WTC11 (cell line): ENCODE measurements around the gene AMN. TPM values are rescaled to one million over a fixed set of nuclear protein-coding genes. Genes with fewer than 3 reads are reported as not detected.

Source experiments
- ATAC-seq: fragments of 200-7000 bp; cut with Tn5 transposase; 2 replicates; pipeline ENCODE4 v1.10.0; 2021; ENCODE audit warnings: mild to moderate bottlenecking, moderate library complexity
- CTCF ChIA-PET: fragments of 300-600 bp; sonication (Branson Sonifier 250); formaldehyde crosslinking; loops from one replicate; lab custom pipeline; 2021; ENCODE audit warnings: antibody characterized with exemption; lab: Charles Lee
- POLR2A ChIA-PET: fragments of 350-600 bp; sonication (Branson Sonifier 250); formaldehyde crosslinking; loops from one replicate; lab custom pipeline; 2021; ENCODE audit warnings: antibody characterized with exemption; lab: Charles Lee
- DNase-seq: peaks from one replicate; pipeline ENCODE4 v3.0.0; 2021; ENCODE audit warnings: low spot score
- H3K27ac Mint-ChIP-seq: 2 replicates; pipeline ENCODE4 v1.8.0; 2021; ENCODE audit warnings: mixed read lengths
- H3K27me3 Mint-ChIP-seq: 2 replicates; pipeline ENCODE4 v1.8.0; 2021; ENCODE audit warnings: low read depth, mild to moderate bottlenecking, moderate library complexity, mixed read lengths
- H3K36me3 Mint-ChIP-seq: 2 replicates; pipeline ENCODE4 v1.8.0; 2021; ENCODE audit warnings: mixed read lengths
- H3K4me1 Mint-ChIP-seq: 2 replicates; pipeline ENCODE4 v1.8.0; 2022; ENCODE audit warnings: mixed read lengths
- H3K4me3 Mint-ChIP-seq: 2 replicates; pipeline ENCODE4 v1.8.0; 2021; ENCODE audit warnings: mild to moderate bottlenecking, moderate library complexity, mixed read lengths
- H3K9me3 Mint-ChIP-seq: 2 replicates; pipeline ENCODE4 v1.8.0; 2021; ENCODE audit warnings: mixed read lengths
- CREM ChIP-seq: sonication (generic); formaldehyde crosslinking; IDR thresholded peaks from 2 replicates; pipeline ENCODE4 v1.8.1; 2022; ENCODE audit warnings: mild to moderate bottlenecking, missing genetic modification reagents, moderate library complexity
- CTCF ChIP-seq: fragments of 200-600 bp; IDR thresholded peaks from 2 replicates; pipeline ENCODE4 v1.8.0; 2022; ENCODE audit warnings: antibody characterized with exemption
- E2F5 ChIP-seq: sonication (generic); formaldehyde crosslinking; IDR thresholded peaks from 2 replicates; pipeline ENCODE4 v1.8.1; 2022; ENCODE audit warnings: mild to moderate bottlenecking, moderate library complexity, missing genetic modification reagents
- IRF2 ChIP-seq: sonication (generic); formaldehyde crosslinking; IDR thresholded peaks from 2 replicates; pipeline ENCODE4 v1.8.0; 2022; ENCODE audit warnings: low read depth, missing genetic modification reagents, borderline replicate concordance
- KAT7 ChIP-seq: sonication (generic); formaldehyde crosslinking; IDR thresholded peaks from 2 replicates; pipeline ENCODE4 v1.8.1; 2023; ENCODE audit warnings: missing genetic modification reagents, mild to moderate bottlenecking, borderline replicate concordance
- NR1H2 ChIP-seq: sonication (generic); formaldehyde crosslinking; IDR thresholded peaks from 2 replicates; pipeline ENCODE4 v1.9.0; 2021; ENCODE audit warnings: mild to moderate bottlenecking, moderate library complexity, missing genetic modification reagents
- OVOL2 ChIP-seq: fragments of 250-450 bp; sonication (Bioruptor Pico); IDR thresholded peaks from 2 replicates; pipeline ENCODE4 v1.9.0; 2021; ENCODE audit warnings: mild to moderate bottlenecking, borderline replicate concordance
- PRRX2 ChIP-seq: fragments of 250-450 bp; sonication (Bioruptor Pico); IDR thresholded peaks from 2 replicates; pipeline ENCODE4 v1.8.0; 2021; ENCODE audit warnings: mild to moderate bottlenecking
- TCF7 ChIP-seq: sonication (generic); formaldehyde crosslinking; IDR thresholded peaks from 2 replicates; pipeline ENCODE4 v1.8.0; 2022; ENCODE audit warnings: mild to moderate bottlenecking, low read depth, missing genetic modification reagents, moderate library complexity
- TEAD4 ChIP-seq: sonication (generic); formaldehyde crosslinking; IDR thresholded peaks from 2 replicates; pipeline ENCODE4 v1.8.0; 2022; ENCODE audit warnings: mild to moderate bottlenecking, missing genetic modification reagents
- USF1 ChIP-seq: sonication (generic); formaldehyde crosslinking; IDR thresholded peaks from 2 replicates; pipeline ENCODE4 v1.8.0; 2022; ENCODE audit warnings: mild to moderate bottlenecking, missing genetic modification reagents
- ZNF281 ChIP-seq: sonication (generic); formaldehyde crosslinking; IDR thresholded peaks from 2 replicates; pipeline ENCODE4 v1.8.0; 2023; ENCODE audit warnings: mild to moderate bottlenecking, missing genetic modification reagents
- ZNF423 ChIP-seq: fragments of 250-450 bp; sonication (Bioruptor Pico); IDR thresholded peaks from 2 replicates; pipeline ENCODE4 v2.1.2; 2022; ENCODE audit warnings: mild to moderate bottlenecking, moderate library complexity
- total RNA-seq: library from RNA; stranded (reverse); gene quantifications from 3 replicates; pipeline ENCODE4 v1.2.3, GENCODE V29; 2021
- TF ChIP-seq, protein P1 (sequence below): sonication (generic); formaldehyde crosslinking; IDR thresholded peaks from 2 replicates; pipeline ENCODE4 v1.8.1; 2022; ENCODE audit warnings: low read depth, mild to moderate bottlenecking, moderate library complexity, missing genetic modification reagents, borderline replicate concordance
- TF ChIP-seq, protein P2 (sequence below): sonication (generic); formaldehyde crosslinking; conservative IDR thresholded peaks from 2 replicates; pipeline ENCODE4 v1.8.1; 2023; ENCODE audit warnings: mild to moderate bottlenecking, low read depth, missing genetic modification reagents, moderate library complexity
- TF ChIP-seq, protein P3 (sequence below): sonication (generic); formaldehyde crosslinking; IDR thresholded peaks from 2 replicates; pipeline ENCODE4 v1.8.1; 2023; ENCODE audit warnings: mild to moderate bottlenecking, missing genetic modification reagents

AMN gene
- total RNA-seq, 1 experiment from 2014 or later, result 2.8 TPM

- DNase-seq (no peak), ATAC-seq (no peak)
- H3K27me3 Mint-ChIP-seq, result no peaks in the 10 kb centered on the region
- H3K4me3 Mint-ChIP-seq, result no peak overlapping the region
- H3K4me1 Mint-ChIP-seq, result no peaks in the 10 kb centered on the region
- TF ChIP-seq NR1H2, result no peak
- no peak for TF ChIP-seq E2F5 (CRISPR knock-in tag)
- TF ChIP-seq PRRX2 (CRISPR knock-in tag), result no peak
- no peak for TF ChIP-seq USF1
- TF ChIP-seq, protein P1, sequence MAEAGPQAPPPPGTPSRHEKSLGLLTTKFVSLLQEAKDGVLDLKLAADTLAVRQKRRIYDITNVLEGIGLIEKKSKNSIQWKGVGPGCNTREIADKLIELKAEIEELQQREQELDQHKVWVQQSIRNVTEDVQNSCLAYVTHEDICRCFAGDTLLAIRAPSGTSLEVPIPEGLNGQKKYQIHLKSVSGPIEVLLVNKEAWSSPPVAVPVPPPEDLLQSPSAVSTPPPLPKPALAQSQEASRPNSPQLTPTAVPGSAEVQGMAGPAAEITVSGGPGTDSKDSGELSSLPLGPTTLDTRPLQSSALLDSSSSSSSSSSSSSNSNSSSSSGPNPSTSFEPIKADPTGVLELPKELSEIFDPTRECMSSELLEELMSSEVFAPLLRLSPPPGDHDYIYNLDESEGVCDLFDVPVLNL (CRISPR knock-in tag), result no peak
- no peak for TF ChIP-seq IRF2 (CRISPR knock-in tag)
- no peak for TF ChIP-seq TCF7 (CRISPR knock-in tag)
- TF ChIP-seq, protein P2, sequence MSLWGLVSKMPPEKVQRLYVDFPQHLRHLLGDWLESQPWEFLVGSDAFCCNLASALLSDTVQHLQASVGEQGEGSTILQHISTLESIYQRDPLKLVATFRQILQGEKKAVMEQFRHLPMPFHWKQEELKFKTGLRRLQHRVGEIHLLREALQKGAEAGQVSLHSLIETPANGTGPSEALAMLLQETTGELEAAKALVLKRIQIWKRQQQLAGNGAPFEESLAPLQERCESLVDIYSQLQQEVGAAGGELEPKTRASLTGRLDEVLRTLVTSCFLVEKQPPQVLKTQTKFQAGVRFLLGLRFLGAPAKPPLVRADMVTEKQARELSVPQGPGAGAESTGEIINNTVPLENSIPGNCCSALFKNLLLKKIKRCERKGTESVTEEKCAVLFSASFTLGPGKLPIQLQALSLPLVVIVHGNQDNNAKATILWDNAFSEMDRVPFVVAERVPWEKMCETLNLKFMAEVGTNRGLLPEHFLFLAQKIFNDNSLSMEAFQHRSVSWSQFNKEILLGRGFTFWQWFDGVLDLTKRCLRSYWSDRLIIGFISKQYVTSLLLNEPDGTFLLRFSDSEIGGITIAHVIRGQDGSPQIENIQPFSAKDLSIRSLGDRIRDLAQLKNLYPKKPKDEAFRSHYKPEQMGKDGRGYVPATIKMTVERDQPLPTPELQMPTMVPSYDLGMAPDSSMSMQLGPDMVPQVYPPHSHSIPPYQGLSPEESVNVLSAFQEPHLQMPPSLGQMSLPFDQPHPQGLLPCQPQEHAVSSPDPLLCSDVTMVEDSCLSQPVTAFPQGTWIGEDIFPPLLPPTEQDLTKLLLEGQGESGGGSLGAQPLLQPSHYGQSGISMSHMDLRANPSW, result no peak
- TF ChIP-seq KAT7 (CRISPR knock-in tag), result no peak
- TF ChIP-seq, protein P3, sequence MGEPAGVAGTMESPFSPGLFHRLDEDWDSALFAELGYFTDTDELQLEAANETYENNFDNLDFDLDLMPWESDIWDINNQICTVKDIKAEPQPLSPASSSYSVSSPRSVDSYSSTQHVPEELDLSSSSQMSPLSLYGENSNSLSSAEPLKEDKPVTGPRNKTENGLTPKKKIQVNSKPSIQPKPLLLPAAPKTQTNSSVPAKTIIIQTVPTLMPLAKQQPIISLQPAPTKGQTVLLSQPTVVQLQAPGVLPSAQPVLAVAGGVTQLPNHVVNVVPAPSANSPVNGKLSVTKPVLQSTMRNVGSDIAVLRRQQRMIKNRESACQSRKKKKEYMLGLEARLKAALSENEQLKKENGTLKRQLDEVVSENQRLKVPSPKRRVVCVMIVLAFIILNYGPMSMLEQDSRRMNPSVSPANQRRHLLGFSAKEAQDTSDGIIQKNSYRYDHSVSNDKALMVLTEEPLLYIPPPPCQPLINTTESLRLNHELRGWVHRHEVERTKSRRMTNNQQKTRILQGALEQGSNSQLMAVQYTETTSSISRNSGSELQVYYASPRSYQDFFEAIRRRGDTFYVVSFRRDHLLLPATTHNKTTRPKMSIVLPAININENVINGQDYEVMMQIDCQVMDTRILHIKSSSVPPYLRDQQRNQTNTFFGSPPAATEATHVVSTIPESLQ (CRISPR knock-in tag), result no peak
- no peak for TF ChIP-seq TEAD4
- no peak for TF ChIP-seq OVOL2 (CRISPR knock-in tag)
- TF ChIP-seq CTCF, result no peak
- no peak for TF ChIP-seq CREM (CRISPR knock-in tag)
- TF ChIP-seq ZNF281 (CRISPR knock-in tag), result no peak
- TF ChIP-seq ZNF423, result no peak
- peaks cover 55% of the 10 kb centered on the region for H3K36me3 Mint-ChIP-seq
- no peak overlapping the region; the same call in 1 of the 2 replicates for H3K27ac Mint-ChIP-seq
- H3K9me3 Mint-ChIP-seq, result no peaks in the 10 kb centered on the region
- POLR2A ChIA-PET, result no interaction called here
- CTCF ChIA-PET, result no interaction called here
These were observed 23.1 kb downstream of the AMN start for GRCh38 chr14:102945346-102946130.
